K562 (cell line): ENCODE results near the gene MAP3K14. TPM values are rescaled to one million over a fixed set of nuclear protein-coding genes. Genes with fewer than 3 reads are reported as not detected.
A peak's percentile ranks its signal among the peaks of the same experiment; 100 is the strongest.

Source experiments
- ATF2 ChIP-seq: sonication (generic); formaldehyde crosslinking; IDR thresholded peaks from 2 replicates; pipeline ENCODE4 v1.8.1; 2022; ENCODE audit warnings: missing genetic modification reagents
- E2F4 ChIP-seq: sonication (generic); formaldehyde crosslinking; IDR thresholded peaks from 2 replicates; pipeline ENCODE4 v1.8.0; 2022; ENCODE audit warnings: mild to moderate bottlenecking, low read depth, missing genetic modification reagents
- FOS ChIP-seq: IDR thresholded peaks from 3 replicates; pipeline ENCODE4 v1.6.1; 2011; ENCODE audit not compliant: insufficient read length; ENCODE audit errors: extremely low read depth
- FOXK1 ChIP-seq: sonication (generic); formaldehyde crosslinking; IDR thresholded peaks from 2 replicates; pipeline ENCODE4 v1.8.0; 2022; ENCODE audit warnings: missing genetic modification reagents, mild to moderate bottlenecking, borderline replicate concordance
- ID3 ChIP-seq, 2 experiments: fragments of 250-450 bp in 1 of 2; fragments of 450-650 bp in 1 of 2; sonication (Bioruptor Pico) in 1 of 2; IDR thresholded peaks; 2 replicates each; pipeline versions ENCODE4 v1.6.1 to v1.8.0; 2016 to 2021; ENCODE audit warnings: mild to moderate bottlenecking in 2 of 2, moderate library complexity in 2 of 2, missing compliant biosample characterization in 1 of 2, missing genetic modification characterization in 1 of 2
- NCOA6 ChIP-seq: fragments of 450-650 bp; IDR thresholded peaks from 2 replicates; pipeline ENCODE4 v1.6.1; 2017; ENCODE audit warnings: mild to moderate bottlenecking
- NKRF ChIP-seq: fragments of 450-650 bp; IDR thresholded peaks from 2 replicates; pipeline ENCODE4 v1.6.1; 2016; ENCODE audit warnings: borderline replicate concordance
- NR2F6 ChIP-seq: fragments of 450-650 bp; formaldehyde crosslinking; IDR thresholded peaks from 2 replicates; pipeline ENCODE4 v1.4.0; 2020; ENCODE audit warnings: mild to moderate bottlenecking
- PREB ChIP-seq: sonication (generic); formaldehyde crosslinking; IDR thresholded peaks from 2 replicates; pipeline ENCODE4 v1.8.1; 2023; ENCODE audit warnings: mild to moderate bottlenecking, missing genetic modification reagents
- SMARCA5 ChIP-seq: fragments of 450-650 bp; IDR thresholded peaks from 2 replicates; pipeline ENCODE4 v1.6.1; 2016
- SP1 ChIP-seq: sonication (generic); formaldehyde crosslinking; IDR thresholded peaks from 2 replicates; pipeline ENCODE4 v1.8.1; 2022; ENCODE audit warnings: mild to moderate bottlenecking, missing genetic modification reagents
- TAF7 ChIP-seq: fragments of 450-650 bp; IDR thresholded peaks from 2 replicates; pipeline ENCODE4 v1.6.1; 2016; ENCODE audit warnings: missing genetic modification characterization, missing compliant biosample characterization
- TEAD1 ChIP-seq, 2 experiments: fragments of 450-650 bp in 1 of 2; sonication (generic) in 1 of 2; formaldehyde crosslinking; IDR thresholded peaks; 2 replicates each; pipeline versions ENCODE4 v1.4.0 to v1.8.0; 2020 to 2022; ENCODE audit warnings: mild to moderate bottlenecking in 2 of 2, missing genetic modification reagents in 1 of 2
- ZFP1 ChIP-seq: fragments of 450-650 bp; formaldehyde crosslinking; IDR thresholded peaks from 2 replicates; pipeline ENCODE4 v1.4.0; 2020; ENCODE audit warnings: mild to moderate bottlenecking, mixed read lengths
- ZKSCAN3 ChIP-seq: fragments of 250-450 bp; sonication (Bioruptor Pico); IDR thresholded peaks from 2 replicates; pipeline ENCODE4 v1.4.0; 2020
- ZNF184 ChIP-seq: sonication (generic); formaldehyde crosslinking; IDR thresholded peaks from 2 replicates; pipeline ENCODE4 v1.5.0; 2020; ENCODE audit warnings: missing genetic modification reagents
- ZNF217 ChIP-seq: sonication (generic); formaldehyde crosslinking; IDR thresholded peaks from 2 replicates; pipeline ENCODE4 v1.8.0; 2022; ENCODE audit warnings: mild to moderate bottlenecking, missing genetic modification reagents
- ZNF23 ChIP-seq: fragments of 250-450 bp; sonication (Bioruptor Pico); IDR thresholded peaks from 2 replicates; pipeline ENCODE4 v1.4.0; 2020; ENCODE audit warnings: mild to moderate bottlenecking
- ZNF232 ChIP-seq: sonication (generic); formaldehyde crosslinking; IDR thresholded peaks from 2 replicates; pipeline ENCODE4 v1.8.0; 2022; ENCODE audit warnings: mild to moderate bottlenecking, missing genetic modification reagents
- ZNF444 ChIP-seq: fragments of 250-450 bp; sonication (Bioruptor Pico); IDR thresholded peaks from 2 replicates; pipeline ENCODE4 v1.4.0; 2020; ENCODE audit warnings: mild to moderate bottlenecking, moderate library complexity
- polyA plus RNA-seq, 8 experiments: library from polyadenylated mRNA; depleted of rRNA in 4 of 8; stranded (reverse) in 5 of 8; unstranded in 3 of 8; fragments of >200 nt; fragmentation: Nextera tagmentation in 2 of 8; fragmentation: Illumina TruSeq in 1 of 8; extraction: Ambion mirVana in 2 of 8; extraction: Trizol in 1 of 8; gene quantifications; 2 replicates each; pipeline versions ENCODE4 v1.2.1 to v1.2.3, GENCODE V29; 2011 to 2014; ENCODE audit warnings: inconsistent platforms in 1 of 8, missing spikeins in 1 of 8
- total RNA-seq, 7 experiments: library from RNA; depleted of rRNA in 6 of 7; stranded (reverse); fragments of >200 nt in 6 of 7; fragmentation: Illumina TruSeq in 2 of 7; extraction: Trizol in 2 of 7; gene quantifications; 2 replicates each; pipeline versions ENCODE4 v1.2.1 to v1.2.3, GENCODE V29; 2011 to 2021; ENCODE audit warnings: low replicate concordance in 1 of 7
- TF ChIP-seq, protein P1 (sequence below): IDR thresholded peaks from 2 replicates; pipeline ENCODE4 v1.6.1; 2016; ENCODE audit warnings: missing genetic modification characterization, missing compliant biosample characterization

The MAP3K14 gene
- total and polyA plus RNA-seq, 9 of the 15 experiments (the other 6 are each of a cell fraction or from before 2014, with no cell fraction given) = 0.45 to 8.7 (median 3.2) TPM

DNA sequence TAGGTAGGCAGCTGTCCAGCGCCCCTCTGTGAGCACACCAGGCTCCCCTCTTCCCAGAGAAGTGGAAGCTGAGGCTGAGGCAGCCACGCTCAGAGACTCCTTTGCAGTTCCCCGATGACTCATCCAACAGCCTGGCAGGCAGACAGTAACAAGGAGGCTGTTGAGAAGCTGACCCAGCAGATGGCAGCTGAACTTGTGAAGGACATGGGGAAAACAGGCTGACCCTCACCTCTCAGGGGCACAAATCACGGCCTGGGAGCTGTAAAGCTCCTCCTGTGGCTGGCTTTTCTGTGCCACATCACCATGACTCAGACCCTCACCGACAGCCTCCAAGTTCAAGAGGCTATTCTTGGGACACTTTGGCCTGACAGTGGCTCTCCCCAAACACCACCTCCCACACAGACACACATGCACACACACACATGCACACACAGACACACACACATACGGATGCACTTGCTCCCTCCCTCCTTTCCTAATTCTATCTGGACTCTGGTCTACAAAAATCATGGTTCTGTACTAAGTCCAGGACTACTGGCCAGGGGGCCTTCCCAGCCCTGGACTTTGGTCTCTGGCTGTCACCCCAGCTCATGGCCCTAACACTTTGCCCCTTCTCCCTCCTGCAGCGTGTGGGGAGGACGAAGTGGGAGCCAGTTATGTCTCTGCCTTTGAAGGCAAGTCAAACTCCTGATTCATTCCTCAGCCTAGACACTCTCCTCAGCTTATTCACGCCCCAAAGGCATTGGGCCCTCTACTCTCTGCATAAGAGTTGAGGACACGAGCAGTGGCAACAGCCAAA, 23.2 kb downstream of the MAP3K14 start (continued):
- TF ChIP-seq ZFP1 (no peak), NR2F6 (CRISPR knock-in tag) (no peak), SP1 (CRISPR knock-in tag) (no peak), ZKSCAN3 (CRISPR knock-in tag) (no peak), ZNF232 (no peak), FOS (peak; percentile 13), ZNF217 (CRISPR knock-in tag) (no peak), ZNF444 (CRISPR knock-in tag) (no peak), ZNF184 (no peak), SMARCA5 (no peak), FOXK1 (CRISPR knock-in tag) (no peak), ID3 (CRISPR knock-in tag; IDR thresholded peaks at IDR 0.05) (no peak), ID3 (tag; IDR thresholded peaks at IDR 0.05) (no peak), TEAD1 (CRISPR knock-in tag; IDR thresholded peaks at IDR 0.05) (no peak), PREB (CRISPR knock-in tag) (no peak), E2F4 (CRISPR knock-in tag) (no peak), ZNF23 (no peak), NKRF (no peak), TAF7 (tag) (no peak), NCOA6 (no peak), ATF2 (CRISPR knock-in tag) (no peak)
- TF ChIP-seq, protein P1, sequence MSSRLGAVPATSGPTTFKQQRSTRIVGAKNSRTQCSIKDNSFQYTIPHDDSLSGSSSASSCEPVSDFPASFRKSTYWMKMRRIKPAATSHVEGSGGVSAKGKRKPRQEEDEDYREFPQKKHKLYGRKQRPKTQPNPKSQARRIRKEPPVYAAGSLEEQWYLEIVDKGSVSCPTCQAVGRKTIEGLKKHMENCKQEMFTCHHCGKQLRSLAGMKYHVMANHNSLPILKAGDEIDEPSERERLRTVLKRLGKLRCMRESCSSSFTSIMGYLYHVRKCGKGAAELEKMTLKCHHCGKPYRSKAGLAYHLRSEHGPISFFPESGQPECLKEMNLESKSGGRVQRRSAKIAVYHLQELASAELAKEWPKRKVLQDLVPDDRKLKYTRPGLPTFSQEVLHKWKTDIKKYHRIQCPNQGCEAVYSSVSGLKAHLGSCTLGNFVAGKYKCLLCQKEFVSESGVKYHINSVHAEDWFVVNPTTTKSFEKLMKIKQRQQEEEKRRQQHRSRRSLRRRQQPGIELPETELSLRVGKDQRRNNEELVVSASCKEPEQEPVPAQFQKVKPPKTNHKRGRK = no peak
